ENCODE results near the gene CR1.
"Not testable (repeated sequence)": the region's sequence is repeated elsewhere in the genome, so short reads cannot be mapped to it uniquely, and the experiment has no call there.

- TF ChIP-seq POLR2AphosphoS5 (IDR thresholded peaks at IDR 0.05; ENCODE audit: low read depth, low read length), result not testable (repeated sequence)
- TF ChIP-seq, protein P1, sequence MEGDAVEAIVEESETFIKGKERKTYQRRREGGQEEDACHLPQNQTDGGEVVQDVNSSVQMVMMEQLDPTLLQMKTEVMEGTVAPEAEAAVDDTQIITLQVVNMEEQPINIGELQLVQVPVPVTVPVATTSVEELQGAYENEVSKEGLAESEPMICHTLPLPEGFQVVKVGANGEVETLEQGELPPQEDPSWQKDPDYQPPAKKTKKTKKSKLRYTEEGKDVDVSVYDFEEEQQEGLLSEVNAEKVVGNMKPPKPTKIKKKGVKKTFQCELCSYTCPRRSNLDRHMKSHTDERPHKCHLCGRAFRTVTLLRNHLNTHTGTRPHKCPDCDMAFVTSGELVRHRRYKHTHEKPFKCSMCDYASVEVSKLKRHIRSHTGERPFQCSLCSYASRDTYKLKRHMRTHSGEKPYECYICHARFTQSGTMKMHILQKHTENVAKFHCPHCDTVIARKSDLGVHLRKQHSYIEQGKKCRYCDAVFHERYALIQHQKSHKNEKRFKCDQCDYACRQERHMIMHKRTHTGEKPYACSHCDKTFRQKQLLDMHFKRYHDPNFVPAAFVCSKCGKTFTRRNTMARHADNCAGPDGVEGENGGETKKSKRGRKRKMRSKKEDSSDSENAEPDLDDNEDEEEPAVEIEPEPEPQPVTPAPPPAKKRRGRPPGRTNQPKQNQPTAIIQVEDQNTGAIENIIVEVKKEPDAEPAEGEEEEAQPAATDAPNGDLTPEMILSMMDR (IDR thresholded peaks at IDR 0.05), result not testable (repeated sequence)
These were observed 143.4 kb downstream of the CR1 start for GRCh38 chr1:207639362-207639761.
